ENCODE measurements around the gene MAPK6.
A peak's percentile ranks its signal among the peaks of the same experiment; 100 is the strongest.

Gene MAPK6

DNA sequence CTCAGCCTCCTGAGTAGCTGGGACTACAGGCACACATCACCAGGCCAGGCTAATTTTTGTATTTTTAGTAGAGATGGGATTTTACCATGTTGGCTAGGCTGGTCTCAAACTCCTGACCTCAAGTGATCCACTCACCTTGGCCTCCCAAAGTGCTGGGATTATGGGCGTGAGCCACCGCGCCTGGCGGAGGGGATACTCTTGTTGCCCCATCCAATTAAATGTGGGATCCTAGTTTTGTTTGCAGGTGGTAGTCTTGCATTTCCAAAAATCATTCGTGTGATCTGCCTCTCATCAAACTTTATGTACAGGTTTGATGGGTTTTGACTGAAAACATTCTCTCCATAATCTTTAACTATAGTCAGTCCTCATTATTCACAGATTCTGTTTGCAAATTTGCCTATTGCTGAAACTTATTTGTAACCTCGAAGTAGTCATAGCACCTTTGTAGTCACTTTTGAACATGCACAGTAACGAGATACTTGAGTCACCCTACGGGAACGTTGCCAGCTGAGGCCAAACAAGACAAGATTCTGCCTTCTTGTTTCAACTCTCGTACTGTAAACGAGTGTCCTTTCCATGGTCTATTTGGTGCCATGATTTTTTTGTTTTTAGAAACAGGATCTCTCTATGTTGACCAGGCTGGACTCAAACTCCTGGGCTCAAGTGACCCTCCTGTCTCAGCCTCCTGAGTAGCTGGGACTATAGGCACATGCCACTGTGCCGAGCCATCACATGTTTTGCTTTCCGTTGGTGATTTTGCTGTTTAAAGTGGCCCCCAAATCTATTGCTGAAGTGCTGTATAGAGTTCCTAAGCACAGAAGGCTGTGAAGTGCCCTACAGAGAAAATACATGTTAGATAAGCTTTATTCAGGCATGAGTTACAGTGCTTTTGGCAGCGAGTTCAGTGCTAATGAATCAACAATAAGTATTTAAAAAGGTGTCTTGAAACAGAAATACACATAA is 8.1 kb upstream of the MAPK6 start:
- DNase-seq (ENCODE audit: low read depth), result peak; percentile 66

GRCh38 chr15:52011711-52012144 is 7.3 kb upstream of the MAPK6 start:
- no peak for DNase-seq (ENCODE audit: low read depth)

- no peak for DNase-seq (ENCODE audit: low read depth)
These were observed 6.8 kb upstream of the MAPK6 start for GRCh38 chr15:52012210-52012609.

DNA sequence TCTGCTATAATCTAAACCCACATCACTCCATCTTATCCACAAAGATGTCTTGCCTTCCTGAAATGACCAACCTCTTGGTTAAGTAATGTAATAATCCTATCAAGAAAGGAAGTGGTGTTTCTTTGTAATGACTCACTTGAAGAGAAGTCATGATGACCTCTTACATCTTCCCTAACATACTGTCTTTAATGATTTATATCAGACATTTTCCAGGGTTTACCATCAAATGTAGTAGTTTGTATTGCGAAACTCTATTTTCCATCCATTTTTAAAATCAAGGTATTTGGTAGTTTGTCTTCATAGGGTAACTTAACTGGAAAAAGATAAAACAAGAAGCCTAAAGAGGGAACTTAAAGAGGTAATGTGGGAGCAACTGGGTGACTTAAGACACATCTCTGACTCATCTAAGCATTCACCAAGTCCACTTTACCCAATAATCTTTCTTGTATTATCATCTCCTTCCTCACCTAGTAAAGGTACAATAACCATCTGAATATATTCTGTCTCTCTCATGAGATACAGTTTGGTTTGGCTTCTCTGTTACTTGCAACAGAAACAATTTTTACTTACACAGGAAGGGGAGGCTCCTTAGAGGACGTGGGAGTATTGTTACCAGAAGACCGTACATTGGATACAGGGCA is 5.7 kb upstream of the MAPK6 start:
- DNase-seq (ENCODE audit: low read depth), result no peak

- no peak for DNase-seq (ENCODE audit: low read depth)
These were observed 4.4 kb upstream of the MAPK6 start for GRCh38 chr15:52014616-52015015.

- DNase-seq (ENCODE audit: low read depth), result no peak
These were observed 2.7 kb upstream of the MAPK6 start for GRCh38 chr15:52016316-52016715.

DNA sequence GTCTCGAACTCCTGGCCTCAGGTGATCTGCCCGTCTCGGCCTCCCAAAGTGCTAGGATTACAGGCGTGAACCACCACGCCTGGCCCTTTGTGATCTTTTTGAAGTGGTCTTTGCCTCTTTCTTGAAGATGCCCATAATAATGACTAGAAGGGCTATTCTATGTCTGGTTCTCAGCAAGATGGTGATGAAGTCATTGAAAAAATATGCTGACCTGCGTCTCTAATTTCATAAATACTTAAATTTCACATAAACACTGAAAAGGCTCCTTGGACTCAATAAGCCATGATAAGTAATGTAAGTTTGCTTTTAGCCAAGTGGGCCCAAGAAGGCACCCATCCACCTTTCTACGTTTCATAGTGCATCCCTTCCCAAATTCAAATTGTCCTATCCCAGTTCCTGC is 775 bp upstream of the MAPK6 start:
- no peak for DNase-seq (ENCODE audit: low read depth)

DNA sequence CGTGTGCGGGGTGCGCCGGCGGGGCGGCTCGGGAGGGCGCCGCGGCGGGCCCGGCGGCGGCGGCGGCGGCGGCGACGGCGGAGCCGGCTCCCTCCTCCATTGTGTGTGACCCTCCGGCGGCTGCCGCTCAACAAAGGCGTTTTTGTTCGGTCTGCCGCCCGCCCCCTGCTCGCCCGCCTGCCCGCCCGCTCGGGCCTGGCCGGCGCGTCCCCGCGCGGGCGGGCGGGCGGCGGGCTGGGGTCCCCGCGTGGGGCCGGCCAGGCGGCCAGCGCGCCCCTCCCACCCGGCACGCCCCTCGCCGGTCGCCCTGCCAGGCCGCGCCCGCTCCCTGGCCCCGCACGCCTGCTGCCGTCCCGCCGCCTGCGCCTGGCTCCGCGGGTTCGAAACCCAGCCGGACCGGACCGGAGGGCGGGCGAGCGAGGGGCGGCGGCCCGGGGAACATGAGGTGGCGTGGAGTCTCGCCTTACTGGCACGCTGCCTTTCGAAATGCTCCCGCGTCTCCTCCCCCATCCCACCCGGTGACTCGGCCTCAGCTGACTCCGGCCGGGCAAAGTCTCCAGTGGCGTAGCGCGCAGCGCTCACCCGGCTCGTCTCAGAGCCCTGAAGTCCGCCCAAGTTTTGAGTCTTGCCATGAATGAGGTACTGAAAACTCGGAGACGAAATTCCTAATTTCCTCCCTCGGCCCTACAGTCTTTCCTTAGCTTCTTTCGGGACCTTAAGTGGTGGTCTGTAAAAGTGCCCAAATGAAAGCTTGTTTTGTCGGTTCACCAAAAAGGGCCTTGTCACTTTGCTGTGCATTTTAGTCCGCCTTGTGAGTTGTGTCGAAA is 588 bp downstream of the MAPK6 start:
- DNase-seq (ENCODE audit: low read depth), result peak; percentile 80

DNA sequence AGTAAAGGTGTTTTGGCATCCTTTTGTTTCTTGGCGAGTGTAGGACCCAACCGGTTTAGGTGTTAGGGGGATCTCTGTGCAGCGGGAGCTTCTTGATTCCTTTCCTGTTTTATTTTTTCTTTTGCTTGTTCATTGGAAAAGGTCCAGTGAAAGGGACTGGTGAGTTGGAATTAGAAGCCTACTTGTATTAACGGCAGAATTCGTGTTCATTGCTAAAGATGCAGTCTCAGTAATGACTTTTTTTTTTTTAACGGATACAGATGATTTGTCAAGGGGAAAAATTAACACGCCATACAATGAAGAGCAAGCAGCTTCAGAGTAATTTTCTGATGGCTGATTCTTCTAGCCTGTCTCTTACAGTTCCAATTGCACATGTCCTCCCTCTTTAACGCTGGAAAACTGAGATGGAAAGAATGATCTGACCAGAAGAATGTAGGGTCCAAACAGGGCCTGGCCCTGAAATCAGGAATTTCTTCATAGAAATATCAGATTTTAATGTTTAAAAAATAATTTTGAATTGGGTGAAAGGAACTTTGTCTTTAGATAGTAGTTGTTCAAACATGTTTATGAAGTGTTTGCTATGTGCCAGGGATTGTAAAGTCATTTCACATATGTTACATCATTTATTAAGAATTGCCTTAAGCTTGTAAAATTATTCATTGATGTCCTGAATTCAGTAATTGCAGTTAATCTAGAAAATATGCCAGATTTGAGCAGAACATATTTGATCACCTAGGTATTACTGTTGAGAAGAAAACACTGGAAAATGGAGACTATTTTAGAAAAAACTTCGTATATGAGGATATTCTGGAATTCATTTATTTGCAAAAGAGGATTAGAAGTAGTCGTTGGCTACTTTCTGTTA is 1.4 kb downstream of the MAPK6 start:
- no peak for DNase-seq (ENCODE audit: low read depth)

DNA sequence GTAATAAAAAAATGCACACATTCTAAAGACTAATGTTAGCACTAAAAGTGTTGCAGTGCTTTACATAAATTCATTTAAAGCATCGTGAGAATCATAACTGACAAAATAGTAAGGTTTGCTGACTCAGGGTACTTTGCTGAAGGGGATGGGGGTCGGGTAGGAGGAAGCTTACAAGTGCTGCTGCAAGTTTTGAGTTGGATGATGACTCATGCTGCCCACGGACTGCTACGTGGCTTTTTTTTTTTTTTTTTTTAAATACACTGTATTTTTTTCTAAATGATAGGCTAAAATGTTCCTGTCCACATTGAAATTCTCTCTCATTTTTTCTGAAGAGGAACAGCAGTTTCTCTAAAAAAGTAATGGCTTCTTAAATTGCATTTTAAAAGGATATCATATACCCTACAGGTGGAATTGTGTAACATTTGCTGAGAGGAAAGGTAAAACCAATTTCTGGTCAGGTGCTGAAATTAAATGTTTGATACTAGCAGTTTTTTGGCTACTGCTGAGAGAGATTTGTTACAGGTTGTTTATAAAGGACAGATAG is 2.2 kb downstream of the MAPK6 start:
- peak; percentile 73 for DNase-seq (ENCODE audit: low read depth)

DNA sequence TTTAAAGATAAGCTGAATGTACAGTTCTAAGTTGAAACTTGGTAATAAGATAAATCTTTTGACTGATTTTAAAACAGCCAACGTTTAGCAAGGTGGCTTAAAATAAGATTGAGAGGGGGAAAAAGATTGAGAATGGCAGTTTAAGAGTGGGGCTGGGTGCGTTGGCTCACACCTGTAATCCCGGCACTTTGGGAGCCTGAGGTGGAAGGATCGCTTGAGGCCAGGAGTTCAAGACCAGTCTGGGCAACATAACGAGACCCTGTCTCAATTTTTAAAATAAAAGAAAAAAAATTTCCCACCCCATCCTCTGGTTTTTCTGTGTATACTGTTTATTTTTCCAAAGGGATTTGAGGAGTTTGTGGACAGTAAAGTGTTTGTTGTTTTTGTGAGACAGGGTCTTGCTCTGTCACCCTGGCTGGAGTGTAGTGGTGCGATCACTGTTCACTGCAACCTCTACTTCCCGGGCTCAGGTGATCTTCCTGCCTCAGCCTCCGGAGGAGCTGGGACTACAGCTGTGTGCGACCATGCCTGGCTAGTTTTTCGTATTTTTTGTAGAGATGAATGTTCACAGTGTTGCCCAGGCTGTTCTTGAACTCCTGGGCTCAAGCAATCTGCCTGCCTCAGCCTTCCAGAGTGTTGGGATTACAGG is 3.0 kb downstream of the MAPK6 start:
- DNase-seq (ENCODE audit: low read depth), result no peak

- DNase-seq (ENCODE audit: low read depth), result no peak
These were observed 4.3 kb downstream of the MAPK6 start for GRCh38 chr15:52023169-52023922.

DNA sequence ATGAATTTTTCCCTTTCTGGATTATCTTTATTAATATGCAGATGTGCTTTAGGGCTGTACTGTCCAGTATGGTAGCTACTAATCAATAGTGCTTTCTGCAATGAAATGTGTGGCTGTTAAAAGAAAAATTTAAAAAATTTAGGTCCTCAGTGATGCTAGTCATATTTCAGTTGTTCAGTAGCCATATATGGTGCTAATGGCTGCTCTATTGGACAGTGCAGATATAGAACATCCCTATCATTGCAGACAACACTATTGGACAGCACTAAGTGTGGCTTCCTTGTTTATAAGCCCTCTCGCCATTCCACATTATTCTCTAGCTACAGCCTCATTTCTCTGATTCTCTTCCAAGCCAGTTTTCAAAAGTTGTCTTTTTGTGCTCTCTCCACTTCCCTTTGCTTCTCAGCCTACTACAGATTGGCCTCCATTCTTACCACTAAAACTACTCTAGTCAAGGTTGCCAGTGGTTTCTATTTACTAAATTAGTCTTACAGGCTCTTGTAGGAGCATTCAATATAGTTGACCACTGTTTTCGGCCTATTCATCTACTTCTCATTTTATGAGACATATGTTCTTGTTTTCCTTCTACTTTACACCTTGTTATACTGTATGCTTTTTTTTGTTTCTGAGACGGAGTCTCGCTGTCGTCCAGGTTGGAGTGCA is 9.5 kb downstream of the MAPK6 start:
- no peak for DNase-seq (ENCODE audit: low read depth)

- DNase-seq (ENCODE audit: low read depth), result no peak
These were observed 11.0 kb downstream of the MAPK6 start for GRCh38 chr15:52030010-52030409.

DNA sequence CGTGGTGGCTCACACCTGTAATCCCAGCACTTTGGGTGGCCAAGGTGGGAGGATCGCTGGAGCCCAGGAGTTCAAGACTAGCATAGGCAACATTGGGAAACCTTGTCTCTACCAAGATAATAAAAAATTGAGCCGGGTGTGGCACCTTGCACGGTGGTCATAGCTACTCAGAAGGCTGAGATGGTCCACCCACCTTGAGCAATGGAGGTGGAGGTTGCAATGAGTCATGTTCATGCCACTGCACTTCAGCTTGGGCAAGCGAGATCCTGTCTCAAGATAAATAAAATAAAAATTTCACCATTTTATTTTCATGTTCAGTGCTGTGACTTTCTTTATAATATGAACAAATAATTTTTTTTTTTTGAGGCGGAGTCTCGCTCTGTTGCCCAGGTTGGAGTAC is 12.5 kb downstream of the MAPK6 start:
- no peak for DNase-seq (ENCODE audit: low read depth)

DNA sequence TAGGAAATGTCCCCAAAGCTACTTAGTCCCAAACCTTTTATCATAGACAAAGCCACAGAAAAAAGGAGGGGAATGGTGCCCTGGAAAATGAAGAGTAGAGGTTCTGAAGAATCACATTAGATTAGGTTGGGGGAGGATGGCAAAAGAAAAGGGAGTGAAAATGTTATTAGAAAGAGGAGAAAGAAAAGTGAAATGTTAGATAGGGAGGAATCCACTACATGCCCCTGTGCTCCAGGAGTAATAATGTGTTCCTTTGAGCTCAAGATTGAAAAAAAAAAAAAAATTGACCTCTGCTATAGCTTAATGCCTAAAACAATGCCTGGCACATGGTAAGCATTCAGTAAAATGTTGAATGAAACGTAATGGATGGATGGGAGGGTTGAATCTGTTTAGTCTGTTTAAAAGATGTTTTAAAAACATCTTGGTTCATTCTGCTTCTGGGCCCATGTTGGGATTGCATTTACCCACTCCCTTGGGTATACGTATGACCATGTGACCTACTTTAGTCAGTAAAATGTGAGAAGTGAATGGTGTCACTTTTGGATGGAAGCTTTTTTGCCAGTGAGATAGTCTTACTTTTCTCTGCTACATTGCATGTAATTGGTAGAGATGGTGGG is 19.0 kb downstream of the MAPK6 start:
- no peak for DNase-seq (ENCODE audit: low read depth)

GRCh38 chr15:52039925-52040781 is 21.1 kb downstream of the MAPK6 start:
- no peak for DNase-seq (ENCODE audit: low read depth)
